Measurements from ENCODE around the gene GGN.
"Not testable (repeated sequence)": the region's sequence is repeated elsewhere in the genome, so short reads cannot be mapped to it uniquely, and the experiment has no call there.

GGN gene, protein sequence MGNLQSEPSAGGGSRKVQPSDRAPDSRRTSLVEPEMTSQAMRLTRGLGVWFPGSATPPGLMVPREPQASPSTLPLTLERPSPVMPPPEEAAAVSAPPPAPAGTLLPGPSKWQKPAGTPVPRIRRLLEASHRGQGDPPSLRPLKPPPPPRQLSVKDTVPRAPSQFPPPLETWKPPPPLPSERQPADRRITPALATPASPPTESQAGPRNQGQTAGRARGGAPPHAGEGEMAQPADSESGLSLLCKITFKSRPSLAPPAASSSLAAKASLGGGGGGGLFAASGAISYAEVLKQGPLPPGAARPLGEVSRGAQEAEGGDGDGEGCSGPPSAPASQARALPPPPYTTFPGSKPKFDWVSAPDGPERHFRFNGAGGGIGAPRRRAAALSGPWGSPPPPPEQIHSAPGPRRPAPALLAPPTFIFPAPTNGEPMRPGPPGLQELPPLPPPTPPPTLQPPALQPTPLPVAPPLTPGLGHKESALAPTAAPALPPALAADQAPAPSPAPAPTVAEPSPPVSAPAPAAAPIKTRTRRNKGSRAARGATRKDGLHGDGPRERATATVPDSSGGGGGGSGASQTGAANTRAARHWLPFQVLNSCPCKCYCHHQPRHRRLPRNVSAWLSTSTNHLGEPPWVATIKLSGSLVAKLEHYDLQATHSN

DNA sequence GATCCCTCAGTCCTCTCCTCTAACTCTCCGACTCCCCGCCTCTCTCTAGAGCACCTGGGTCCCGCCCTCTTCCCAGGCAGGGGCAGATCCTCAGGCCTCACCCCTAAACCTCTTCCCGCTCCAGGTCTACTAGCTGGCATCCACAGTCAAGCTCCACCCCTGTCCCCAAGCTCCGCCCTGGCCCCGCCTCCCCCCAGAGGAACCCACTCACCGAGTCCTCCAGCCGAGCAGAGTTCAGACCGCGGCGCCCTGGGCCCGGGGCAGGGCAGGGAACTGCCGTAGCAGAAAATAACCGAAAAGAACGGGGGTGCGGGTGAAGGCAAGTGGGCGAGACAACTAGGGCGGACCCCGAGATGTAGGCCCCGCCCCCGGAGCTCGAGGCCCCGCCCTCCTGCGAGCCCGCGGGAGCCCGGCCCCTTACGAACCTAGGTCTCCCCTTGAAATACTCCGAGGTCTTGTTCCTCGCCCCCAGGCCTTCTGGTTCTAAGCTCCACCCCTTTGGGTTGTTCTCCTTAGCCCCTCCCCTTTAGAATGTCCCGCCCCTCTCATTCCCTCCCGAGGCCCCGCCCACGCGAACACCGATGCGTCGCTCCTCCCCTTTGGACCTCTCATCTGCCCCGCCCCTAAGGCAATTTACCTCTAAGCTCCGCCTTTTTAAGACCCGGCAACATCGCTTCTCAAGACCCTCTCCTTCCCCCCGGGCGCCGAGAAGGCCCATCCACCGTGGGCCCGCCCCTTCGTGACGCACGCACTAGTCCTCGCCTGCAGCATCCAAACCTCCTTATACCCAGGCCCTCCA lies at the start of gene GGN:
Gene GGN (minus strand): TSS at position 485 of the 799 bp plus-strand sequence. CDS start 773 bp downstream, outside the sequence.
- DNase-seq: peak; percentile 61

DNA sequence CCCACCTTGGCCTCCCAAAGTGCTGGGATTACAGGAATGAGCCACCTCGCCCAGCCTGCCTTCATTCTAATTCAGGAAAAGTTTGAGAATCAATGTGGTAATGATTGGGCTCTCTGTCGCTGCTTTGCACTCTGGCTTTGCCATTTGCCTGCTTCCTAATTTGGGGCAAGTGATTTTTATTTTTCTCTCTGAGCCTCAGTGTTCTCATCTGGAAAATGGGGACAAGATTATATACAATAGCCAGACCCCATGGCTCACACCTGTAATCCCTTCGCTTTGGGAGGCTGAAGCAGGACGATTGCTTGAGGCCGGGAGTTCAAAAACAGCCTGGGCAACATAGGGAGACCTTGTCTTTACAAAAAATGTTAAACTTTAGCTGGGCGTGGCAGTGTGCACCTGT lies 49.5 kb upstream of the GGN start:
- no peak for DNase-seq

DNA sequence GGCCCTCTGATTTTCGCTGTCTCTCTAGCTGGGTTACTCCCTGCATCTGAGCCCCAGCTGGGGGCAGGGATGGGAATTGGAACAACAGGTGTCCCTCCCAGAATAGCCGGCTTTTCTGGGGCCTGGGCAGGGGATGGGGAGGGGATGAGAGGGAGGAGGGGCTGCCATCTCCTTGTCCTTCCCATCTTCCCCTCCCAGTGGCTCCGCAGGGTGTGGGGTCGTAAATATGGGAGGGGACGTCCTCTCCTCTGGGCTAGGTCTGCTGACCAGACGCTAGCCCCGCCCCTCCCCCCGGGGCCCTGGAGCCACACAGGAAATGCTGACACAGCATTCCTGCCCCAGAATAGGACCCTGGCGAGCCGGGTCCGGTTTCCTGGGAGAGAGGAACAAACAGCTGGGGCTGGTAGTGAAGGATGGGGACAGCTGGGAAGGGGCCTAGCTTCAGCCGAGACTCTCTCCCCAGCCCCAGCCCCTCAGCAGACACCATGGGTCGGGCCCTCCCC lies 46.8 kb upstream of the GGN start:
- DNase-seq: no peak

DNA sequence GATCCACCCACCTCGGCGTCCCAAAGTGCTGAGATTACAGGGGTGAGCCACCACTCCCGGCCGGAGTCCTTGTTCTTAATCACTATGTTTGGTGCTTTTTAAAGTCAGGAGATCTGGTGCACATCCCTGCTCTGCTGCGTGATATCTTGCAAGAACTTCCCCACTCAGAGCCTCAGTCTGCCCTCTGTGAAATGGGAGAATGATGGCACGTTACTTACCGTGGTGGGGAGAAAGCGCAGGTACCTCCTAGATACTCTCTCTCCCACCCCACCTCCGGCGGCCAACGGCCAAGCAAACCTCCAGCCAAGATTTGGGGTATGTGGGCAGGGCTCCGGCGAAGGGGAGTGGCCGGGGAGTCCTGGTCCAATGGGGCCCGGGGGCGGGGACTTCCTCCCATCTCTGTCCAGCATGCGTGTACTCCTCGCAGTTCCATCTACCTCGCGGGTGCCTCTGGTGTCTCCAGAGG lies 45.5 kb upstream of the GGN start, which contains the start of gene RYR1:
Gene RYR1 (plus strand): TSS at position 424 of the 466 bp plus-strand sequence. CDS start 139 bp downstream, outside the sequence.
- DNase-seq: no peak

DNA sequence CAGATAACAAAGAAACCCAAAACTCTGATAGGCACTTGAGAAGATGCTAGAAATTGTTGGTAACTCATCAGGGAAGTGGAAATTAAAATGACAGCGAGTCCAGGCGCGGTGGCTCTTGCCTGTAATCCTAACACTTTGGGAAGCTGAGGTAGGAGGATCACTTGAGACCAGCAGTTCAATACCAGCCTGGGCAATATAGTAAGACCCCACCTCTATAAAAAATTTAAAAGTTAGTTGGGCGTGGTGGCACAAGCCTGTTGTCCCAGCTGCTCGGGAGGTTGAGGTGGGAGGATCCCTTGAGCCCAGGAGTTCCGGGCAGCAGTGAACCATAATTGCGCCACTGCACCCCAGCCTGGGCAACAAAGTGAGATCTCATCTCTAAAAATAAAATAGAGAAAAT lies 43.1 kb upstream of the GGN start:
- no peak for DNase-seq

DNA sequence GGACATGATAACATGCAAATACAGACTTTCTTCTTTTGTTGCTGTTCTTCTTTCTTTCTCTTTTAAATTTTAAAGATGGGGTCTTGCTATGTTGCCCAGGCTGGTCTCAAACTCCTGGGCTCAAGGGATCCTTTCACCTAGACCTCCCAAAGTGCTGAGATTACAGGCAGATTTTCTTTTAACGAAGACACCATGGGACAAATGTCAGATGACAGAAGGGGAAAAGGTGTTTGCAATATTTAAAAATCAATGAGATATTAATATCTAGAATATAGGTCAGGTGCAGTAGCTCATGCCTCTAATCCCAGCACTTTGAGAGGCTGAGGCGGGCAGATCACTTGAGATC lies 42.0 kb upstream of the GGN start:
- no peak for DNase-seq

DNA sequence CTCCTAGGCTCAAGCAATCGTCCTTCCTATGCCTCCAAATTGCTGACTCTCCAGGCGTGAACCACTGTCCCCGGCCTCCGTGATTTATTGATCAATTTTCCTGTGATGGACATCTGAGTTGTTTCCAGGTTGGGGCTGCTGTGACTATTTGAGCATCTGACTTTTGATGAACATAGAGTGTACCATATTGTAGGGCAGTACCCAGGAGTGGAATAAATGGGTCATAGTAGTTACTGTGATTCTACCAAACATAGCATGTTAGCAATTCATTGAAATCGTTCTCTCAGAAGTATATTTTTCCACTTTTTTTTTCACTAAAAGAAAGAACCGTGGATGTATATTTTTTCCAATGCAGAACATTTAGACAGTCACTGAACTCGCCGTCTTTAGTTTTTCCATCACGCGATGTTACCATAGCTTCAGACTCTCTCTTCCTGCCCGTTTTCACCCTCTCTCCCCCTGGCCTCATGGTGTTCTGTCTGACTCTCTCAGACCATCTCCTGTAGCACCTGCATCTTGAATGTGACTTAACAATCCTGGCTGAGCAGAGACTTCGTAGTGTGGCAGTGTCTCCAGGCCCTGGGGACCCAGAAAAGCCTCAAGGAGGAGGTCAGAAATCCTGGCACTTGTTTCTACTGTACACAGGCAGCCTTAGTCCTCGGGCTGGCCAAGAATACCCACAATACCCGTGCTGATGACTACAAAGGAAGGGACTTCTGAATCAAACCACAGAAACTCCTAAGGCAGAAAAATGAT lies 41.4 kb upstream of the GGN start:
- no peak for DNase-seq

DNA sequence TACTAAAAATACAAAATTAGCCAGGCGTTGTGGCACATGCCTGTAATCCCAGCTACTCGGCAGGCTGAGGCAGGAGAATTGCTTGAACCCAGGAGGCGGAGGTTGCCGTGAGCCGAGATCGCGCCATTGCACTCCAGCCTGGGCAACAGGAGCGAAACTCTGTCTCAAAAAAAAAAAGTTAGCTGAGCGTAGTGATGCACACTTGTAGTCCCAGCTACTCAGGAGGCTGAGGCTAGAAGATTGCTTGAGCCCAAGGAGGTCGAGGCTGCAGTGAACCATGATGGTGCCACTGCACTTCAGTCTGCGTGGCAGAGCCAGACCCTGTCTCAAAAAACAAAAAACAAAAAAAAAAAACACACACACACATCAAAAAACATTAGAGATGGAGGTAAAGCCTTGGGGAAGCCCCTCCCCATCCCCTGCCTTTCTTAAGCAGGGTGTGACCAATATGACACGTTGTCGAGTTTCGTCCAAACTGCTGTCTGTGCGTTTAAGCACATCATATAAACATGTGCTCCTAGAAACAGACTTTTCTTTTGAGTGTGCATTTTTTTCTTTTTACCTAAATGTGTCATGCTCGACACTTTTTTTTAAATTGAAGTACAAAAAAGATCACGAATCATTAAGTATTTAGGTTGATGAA lies 39.3 kb upstream of the GGN start:
- not testable (repeated sequence) for DNase-seq

DNA sequence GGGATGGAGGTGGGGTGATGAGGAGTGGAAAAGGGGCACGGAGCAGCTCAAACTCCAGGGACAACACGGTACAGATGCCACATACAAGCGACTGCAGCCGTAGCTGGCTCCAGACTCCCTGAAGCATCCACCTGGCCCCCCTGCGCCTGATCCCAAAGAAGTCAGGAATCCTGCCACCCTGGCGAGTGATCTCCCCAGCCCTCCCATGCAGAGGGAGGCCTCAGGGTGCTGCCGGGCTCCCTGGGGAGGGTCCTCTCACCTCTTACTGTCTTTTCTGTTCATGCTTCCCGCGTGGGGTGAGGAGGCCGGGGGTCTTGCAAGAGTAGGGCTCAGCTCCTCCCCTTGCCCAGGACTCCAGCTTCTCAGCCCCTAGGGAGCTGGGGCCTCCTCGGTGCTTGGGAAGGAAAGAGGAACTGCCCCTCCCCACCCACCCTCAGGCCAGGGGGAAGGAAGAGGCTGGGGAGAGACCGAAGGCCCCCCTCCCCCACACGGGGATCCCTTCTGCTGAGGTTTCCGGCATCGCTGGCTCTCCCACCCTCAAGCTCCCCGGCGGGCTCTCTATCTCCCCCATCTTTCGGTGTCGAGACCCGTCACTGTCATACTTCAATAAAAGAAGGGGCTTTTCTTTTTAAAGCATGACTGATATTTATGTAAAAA lies 38.1 kb upstream of the GGN start, which contains the start of gene RASGRP4:
Gene RASGRP4 (minus strand): TSS at position 410 of the 657 bp plus-strand sequence. CDS start 128 bp downstream, at position 282.
- DNase-seq: no peak

DNA sequence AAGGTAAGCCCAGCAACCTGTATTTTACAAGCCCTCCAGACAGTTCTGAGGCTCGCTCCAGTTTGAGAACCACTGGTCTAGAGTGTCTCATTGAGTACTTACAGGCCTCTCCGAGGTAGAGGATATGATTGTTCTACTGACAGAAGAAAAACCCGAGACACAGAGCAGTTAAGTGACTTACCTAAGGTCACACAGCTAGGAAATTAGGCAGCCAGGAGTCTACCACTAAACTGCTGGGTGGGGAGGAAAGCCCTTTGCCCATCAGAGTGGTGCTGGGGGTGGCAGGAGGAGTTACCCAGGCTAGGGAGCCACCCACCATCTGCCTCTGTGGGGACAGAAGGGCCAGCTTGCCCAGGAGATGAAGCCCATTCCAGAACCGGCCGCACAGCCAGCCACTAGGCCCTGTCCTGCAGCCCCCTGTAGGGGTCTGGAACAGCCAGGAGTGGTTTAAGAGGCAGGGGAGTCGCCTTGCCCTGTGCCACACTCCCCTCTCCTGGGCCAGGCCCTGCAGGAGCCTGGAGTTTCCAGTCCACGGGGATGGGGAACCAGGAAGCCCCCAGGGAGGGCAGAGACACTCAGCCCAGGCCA lies 37.5 kb upstream of the GGN start:
- no peak for DNase-seq

DNA sequence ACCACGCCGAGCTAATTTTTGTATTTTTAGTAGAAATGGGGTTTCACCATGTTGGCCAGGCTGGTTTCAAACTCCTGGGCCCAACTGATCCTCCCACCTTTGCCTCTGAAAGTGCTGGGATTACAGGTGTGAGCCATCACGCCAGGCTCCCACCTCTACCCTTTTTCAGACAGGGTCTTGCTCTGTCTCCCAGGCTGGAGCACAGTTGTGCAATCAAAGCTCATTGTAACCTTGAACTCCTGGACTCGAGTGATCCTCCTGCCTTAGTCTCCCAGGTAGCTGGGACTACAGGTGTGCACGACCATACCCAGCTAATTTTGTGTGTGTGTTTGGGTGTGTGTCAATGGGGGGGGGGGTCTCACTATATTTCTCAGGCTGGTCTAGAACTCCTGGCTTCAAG lies 36.4 kb upstream of the GGN start:
- no peak for DNase-seq

DNA sequence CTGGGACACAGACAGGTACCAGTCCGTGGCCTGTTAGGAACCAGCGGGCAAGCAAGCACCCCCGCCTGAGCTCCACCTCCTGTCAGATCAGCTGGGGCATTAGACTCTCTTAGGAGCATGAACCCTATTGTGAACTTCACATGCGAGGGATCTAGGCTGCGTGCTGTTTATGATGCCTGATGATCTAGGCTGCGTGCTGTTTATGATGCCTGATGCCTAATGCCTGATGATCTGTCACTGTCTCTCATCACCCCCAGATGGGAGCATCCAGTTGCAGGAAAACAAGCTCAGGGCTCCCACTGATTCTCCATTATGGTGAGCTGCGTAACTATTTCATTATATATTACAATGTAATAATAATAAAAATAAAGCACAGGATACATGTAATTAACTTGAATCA lies 34.6 kb upstream of the GGN start:
- no peak for DNase-seq

DNA sequence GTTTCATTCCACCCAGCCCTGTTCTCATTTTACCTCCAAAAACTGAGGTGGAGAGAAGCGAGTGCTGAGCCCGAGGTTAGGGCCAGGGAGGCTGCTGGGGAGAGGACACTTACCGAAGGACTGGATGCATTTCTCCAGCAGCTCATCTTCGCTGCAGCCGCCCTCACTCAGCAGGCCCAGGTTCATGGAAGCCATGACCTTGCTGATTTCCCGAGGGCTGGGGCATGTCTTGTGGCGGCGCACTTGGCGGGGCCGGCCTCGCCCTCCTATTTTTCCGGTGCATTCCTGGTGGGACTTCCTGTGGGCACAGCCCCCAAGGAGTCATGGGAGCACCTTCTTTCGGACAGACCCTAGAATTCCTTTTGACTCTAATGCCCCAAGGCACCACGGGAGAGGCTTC lies 34.0 kb upstream of the GGN start:
- DNase-seq: no peak

DNA sequence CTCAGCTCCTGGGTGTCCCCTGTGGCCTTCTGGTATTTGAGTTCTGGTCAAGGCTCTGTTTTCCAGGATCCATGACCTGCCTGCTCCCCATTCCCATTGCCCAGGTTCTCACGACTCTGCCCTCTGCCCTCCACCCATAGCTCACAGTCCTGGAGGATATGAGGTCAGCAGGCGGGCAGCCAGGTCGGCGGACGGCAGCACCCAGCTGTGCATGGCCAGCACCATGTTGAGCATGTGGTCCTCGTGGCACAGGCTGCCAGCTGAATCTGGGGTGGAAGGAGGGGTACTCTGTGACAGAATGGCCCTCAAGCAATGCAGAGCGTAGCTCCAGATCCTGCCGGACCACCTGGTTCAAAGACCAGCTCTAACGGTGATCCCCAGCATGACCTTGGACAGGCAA lies 33.1 kb upstream of the GGN start:
- DNase-seq: no peak

DNA sequence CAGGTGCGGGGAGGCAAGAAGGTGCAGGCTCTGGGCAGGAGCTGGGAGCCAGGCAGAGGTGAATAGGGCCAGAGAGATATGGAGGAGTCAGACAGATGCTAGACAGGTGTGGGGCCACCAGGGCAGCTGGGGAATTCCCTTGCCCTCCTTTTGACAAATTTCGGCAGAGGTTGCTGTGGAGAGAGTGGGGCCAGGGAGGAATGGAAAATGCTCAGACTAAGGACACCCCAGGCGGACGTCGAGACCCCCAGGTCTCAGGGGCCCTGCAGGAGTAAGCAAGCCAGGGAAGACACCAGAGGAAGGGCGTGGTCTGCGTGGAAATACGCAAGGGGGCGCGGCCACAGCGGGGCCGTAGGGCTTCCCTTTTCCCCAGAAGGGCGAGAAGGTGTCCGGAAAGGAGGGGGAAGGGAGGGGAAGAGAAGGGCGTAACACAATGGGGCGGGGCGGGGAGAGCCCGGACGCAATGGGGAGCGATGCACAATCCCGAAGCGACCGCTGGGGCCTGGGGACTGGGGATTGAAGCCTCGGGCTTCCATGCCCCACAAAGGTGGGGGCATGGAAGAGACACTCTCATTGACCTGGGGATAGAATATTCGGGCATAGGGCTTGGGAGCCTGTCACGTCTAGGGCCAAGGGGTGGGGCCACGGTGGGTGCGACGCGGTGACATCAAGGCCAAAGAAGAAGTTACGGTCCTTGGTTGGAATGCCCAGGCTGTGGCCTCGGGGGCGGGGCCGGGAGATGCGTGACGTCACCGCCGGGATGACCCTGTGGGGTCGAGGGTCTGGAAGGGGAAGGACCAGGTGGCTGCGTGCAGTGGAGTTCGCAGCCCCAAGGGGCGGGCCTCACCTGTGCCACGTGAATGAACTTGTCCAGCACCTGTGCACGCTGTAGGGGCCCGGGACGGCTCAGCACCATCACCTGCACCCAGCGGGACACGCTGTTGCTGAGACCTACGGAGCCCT lies 30.0 kb upstream of the GGN start:
- no peak for DNase-seq

DNA sequence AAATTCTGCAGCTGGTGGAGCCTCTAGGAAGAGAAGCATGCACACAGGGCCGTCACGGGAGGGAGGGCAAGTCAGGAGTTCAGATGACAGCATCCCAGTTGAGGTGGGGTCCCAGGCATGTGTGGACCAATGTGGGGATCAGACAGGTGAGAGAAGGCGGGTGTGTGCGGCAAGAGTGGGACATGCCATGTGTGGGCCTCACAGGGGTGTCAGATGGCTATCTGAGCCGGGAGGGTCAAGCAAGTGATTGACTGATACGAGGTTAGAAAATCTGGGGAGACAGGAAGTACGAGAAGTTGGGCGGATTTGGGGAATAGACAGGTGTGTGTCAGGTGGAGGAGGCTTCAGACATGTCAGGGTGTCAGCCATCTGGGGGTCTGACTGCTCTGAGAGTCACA lies 29.3 kb upstream of the GGN start:
- DNase-seq: no peak

DNA sequence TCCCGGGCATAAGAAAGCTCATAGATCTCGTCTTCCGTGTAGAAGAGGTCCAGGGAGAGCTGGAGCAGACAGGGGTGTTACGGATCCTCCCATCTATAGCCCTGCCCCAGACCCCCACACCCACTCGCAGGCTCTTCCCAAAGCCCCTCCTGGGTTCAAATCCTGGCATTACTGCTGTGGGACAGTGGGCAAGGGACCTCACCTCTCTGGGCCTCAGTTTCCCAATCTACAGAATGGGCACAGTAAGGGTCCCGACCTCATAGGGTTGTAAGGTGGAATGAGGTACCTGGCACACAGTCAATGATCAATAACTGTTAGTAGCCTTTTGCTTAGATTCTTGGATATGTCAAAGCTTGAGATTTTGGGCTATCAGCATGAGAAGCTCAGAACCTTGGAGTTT lies 25.6 kb upstream of the GGN start:
- DNase-seq: no peak

DNA sequence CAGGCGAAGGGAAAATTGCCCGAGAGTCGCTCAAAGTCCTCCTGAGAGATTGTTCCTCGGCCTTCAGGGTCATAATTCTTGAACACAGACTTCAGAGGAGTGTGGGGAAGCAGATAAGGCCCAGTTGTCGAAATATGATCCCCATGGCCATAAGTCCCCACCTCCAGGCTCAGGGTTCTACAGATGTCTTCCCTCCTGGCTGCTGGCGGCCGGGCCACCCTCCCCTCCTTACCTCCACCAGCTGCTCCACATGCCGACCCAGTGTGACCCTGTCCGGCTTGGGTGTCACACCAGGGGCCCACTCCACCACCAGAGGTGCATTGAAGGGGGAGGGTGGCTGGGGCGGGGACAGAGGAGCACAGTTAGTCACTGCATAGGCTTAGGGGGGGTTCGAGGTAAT lies 25.1 kb upstream of the GGN start:
- DNase-seq: no peak

DNA sequence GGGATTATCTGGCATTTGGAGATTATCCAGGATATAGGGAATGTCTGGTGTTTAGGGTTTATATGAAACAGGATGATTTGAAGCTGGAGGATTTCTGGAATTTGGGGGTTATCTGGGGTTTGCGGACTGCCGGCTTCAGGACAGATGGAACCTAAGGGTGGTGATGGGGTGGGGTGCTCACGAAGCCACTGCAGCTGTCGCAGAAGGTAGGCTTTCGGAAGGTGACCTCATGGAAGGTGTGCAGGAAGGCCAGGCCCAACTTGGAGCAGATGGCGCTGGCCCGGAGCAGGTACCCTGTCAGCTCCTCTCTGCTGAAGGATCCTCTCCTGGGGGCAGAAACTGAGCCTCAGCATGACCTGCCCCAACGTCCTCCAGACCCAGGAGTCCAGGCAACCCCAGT lies 24.7 kb upstream of the GGN start:
- no peak for DNase-seq

DNA sequence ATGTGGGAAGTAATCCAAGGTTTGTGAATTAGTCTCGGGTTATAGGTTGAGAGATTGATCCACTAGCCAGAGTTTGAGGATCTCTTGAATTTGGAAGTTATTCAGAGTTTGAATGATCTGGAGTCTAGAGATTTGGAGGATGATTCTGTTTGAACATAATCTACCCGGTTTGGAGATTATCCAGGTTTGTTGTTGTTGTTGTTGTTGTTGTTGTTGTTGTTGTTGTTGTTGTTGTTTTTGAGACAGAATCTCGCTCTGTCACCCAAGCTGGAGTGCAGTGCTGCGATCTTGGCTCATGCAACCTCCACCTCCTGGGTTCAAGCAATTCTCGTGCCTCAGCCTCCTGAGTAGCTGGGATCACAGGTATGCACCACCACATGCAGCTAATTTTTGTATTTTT lies 24.1 kb upstream of the GGN start:
- DNase-seq: not testable (repeated sequence)

Data from NCI-H1694 (cell line).